ENCODE measurements around the gene INPP4B. TPM values are rescaled to one million over a fixed set of nuclear protein-coding genes. Genes with fewer than 3 reads are reported as not detected.

Gene INPP4B
- total and polyA plus RNA-seq, 2 donors from 2014 or later: 2.6 to 18.9 TPM

- Histone ChIP-seq H3K27ac (ENCODE audit: low read depth in 2 of 2, low read length in 2 of 2) (peak overlapping the region in 1 of 2 donors; percentile 65), H3K27me3 (ENCODE audit: control insufficient read depth, insufficient read depth, low read length) (no peaks in the 10 kb centered on the region), H3K36me3 (ENCODE audit: control insufficient read depth in 2 of 3, insufficient read depth in 3 of 3, low read length in 3 of 3) (no peaks in the 10 kb centered on the region), H3K4me3 (ENCODE audit: low read length in 3 of 3) (no peak overlapping the region), H3K9ac (ENCODE audit: low read length in 3 of 3) (no peak overlapping the region), H3K9me3 (ENCODE audit: control insufficient read depth in 2 of 3, insufficient read depth in 1 of 3, low read length in 3 of 3) (no peaks in the 10 kb centered on the region), H3K4me1 (ENCODE audit: control insufficient read depth in 2 of 3, insufficient read depth in 2 of 3, low read depth in 1 of 3, low read length in 3 of 3) (no peaks in the 10 kb centered on the region)
- no peak for TF ChIP-seq CTCF (IDR thresholded peaks at IDR 0.05; ENCODE audit: borderline replicate concordance, extremely low read depth, insufficient read depth)
- DNase-seq (peak in 2 of 5 donors; percentile 14 to 21), FAIRE-seq (peak; percentile 85)
- intact Hi-C loops (cut with DNase I): no loop called here
These were observed 755.0 kb downstream of the INPP4B start for GRCh38 chr4:142091085-142091513.

- H3K9me3 ChIP-seq (ENCODE audit: control insufficient read depth in 2 of 3, insufficient read depth in 1 of 3, low read length in 3 of 3): no peaks in the 10 kb centered on the region
- FAIRE-seq: no peak
These were observed 757.2 kb downstream of the INPP4B start for GRCh38 chr4:142088906-142089305.

GRCh38 chr4:142085513-142086292 lies 760.4 kb downstream of the INPP4B start:
- DNase-seq: no peak
- Histone ChIP-seq H3K4me1 (ENCODE audit: control insufficient read depth in 2 of 3, insufficient read depth in 2 of 3, low read depth in 1 of 3, low read length in 3 of 3) (no peaks in the 10 kb centered on the region), H3K9me3 (ENCODE audit: control insufficient read depth in 2 of 3, insufficient read depth in 1 of 3, low read length in 3 of 3) (no peaks in the 10 kb centered on the region), H3K27ac (ENCODE audit: low read depth in 2 of 2, low read length in 2 of 2) (no peak overlapping the region), H3K9ac (ENCODE audit: low read length in 3 of 3) (no peak overlapping the region), H3K4me3 (ENCODE audit: low read length in 3 of 3) (no peak overlapping the region), H3K27me3 (ENCODE audit: control insufficient read depth, insufficient read depth, low read length) (no peaks in the 10 kb centered on the region), H3K36me3 (ENCODE audit: control insufficient read depth in 2 of 3, insufficient read depth in 3 of 3, low read length in 3 of 3) (no peaks in the 10 kb centered on the region)
- no peak for TF ChIP-seq CTCF (IDR thresholded peaks at IDR 0.05; ENCODE audit: borderline replicate concordance, extremely low read depth, insufficient read depth)
- intact Hi-C loops (cut with DNase I): no loop called here
- FAIRE-seq: no peak

More at GRCh38 chr4:142088906-142089305, 757.2 kb downstream of the INPP4B start:
- Histone ChIP-seq H3K4me3 (ENCODE audit: low read length in 3 of 3) (no peak overlapping the region), H3K4me1 (ENCODE audit: control insufficient read depth in 2 of 3, insufficient read depth in 2 of 3, low read depth in 1 of 3, low read length in 3 of 3) (no peaks in the 10 kb centered on the region), H3K27me3 (ENCODE audit: control insufficient read depth, insufficient read depth, low read length) (no peaks in the 10 kb centered on the region), H3K9ac (ENCODE audit: low read length in 3 of 3) (no peak overlapping the region), H3K27ac (ENCODE audit: low read depth in 2 of 2, low read length in 2 of 2) (no peak overlapping the region), H3K36me3 (ENCODE audit: control insufficient read depth in 2 of 3, insufficient read depth in 3 of 3, low read length in 3 of 3) (no peaks in the 10 kb centered on the region)
- TF ChIP-seq CTCF (IDR thresholded peaks at IDR 0.05; ENCODE audit: borderline replicate concordance, extremely low read depth, insufficient read depth): no peak
- intact Hi-C loops (cut with DNase I): no loop called here
- DNase-seq: no peak
